ENCODE measurements around the gene RAI1. TPM values are rescaled to one million over a fixed set of nuclear protein-coding genes. Genes with fewer than 3 reads are reported as not detected.

Gene RAI1
- total RNA-seq, 2 donors from 2014 or later = 22.4 to 32.3 TPM

DNA sequence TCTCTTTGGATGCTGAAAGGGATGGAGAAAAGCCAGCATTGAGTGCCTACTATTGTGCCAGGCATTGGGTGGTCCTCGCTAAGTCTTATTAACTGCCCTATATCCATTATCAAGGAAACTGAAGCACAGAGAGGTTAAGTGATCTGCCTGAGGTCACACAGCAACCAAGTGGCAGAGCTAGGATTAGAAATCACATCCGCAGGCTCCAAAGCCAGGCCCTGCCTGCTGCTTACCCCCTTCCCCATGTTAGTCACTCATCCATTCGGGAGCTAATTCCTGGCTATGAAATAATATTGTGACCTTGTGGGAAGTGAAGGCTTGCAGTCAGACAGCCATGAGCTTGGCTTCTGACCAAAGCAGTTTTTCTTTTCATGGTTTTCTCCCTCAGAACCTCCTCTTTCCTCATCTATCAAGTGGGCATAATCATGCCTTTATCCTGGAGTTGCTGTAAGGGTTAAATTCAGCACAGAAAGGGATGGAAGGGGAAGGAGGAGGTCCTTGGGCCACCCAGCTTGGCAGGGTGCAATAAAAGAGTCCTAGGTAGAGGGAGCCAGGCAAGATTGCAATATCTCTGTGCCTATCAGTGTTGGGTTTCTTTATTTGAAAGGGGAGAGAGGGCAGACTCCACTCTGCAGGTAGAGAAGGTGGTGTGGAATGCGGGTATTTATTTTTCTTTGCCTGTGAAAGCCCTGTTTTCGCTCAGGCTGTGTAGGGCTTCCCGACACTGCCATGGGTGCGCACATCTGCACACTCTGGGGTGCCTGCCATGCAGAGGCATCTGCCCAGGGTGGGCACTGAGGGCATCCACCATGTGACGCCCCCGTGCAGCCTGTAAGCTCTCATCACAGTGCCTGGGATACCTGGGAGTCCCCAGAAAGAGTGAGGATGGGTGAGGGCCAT is 11.3 kb downstream of the RAI1 start:
- ATAC-seq (no peak), DNase-seq (no peak)
- intact Hi-C loops (cut with DNase I) = loop anchor here in 1 of 2 donors (10.0 kb wide), 1 partner anchor 52 kb away; no protein-coding TSS in a partner anchor

DNA sequence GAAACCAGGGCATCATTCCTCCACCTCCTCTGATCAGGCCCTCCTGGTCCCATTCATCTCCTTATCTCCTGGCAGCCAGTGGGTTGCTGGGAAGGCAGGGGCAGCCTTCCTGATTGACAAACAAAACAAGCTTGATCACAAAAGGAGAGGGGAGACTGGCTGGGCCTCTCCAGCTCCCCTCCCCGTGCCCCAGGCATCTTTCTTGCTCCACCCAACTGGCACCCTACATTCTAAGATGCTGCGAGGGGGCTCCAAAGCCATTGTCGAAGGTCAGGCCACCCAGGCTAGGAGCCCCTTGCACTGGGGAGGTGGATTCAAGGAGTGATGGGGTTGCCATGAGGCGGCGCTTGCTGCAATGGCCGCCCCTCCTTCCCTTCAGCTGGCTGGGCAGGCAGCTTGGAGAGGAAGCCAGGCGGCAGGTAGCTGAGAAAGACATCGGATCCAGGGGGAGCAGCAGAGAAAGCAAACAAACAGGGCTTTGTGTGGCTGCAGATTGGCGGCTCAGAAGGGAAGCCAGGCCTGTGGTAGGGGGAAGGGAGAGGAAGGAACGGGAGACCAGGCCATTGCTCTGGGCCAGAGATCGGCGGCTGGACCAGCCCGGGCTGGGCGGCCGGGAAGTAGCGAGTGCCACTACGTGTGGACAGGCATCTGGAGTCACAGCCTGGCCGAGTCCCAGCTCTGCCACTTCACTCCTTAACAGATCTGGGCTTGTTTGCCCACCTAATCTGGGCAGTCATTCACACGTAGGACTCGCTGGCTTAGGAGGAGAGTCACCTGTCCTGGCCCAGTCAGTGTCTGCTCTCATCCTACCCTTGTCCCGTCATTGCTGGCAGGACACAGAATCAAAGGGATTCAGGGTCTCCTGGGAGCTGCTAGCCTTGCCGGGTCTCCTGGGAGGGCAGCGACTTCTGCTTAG is 12.3 kb downstream of the RAI1 start:
- peak; percentile 79 for DNase-seq

DNA sequence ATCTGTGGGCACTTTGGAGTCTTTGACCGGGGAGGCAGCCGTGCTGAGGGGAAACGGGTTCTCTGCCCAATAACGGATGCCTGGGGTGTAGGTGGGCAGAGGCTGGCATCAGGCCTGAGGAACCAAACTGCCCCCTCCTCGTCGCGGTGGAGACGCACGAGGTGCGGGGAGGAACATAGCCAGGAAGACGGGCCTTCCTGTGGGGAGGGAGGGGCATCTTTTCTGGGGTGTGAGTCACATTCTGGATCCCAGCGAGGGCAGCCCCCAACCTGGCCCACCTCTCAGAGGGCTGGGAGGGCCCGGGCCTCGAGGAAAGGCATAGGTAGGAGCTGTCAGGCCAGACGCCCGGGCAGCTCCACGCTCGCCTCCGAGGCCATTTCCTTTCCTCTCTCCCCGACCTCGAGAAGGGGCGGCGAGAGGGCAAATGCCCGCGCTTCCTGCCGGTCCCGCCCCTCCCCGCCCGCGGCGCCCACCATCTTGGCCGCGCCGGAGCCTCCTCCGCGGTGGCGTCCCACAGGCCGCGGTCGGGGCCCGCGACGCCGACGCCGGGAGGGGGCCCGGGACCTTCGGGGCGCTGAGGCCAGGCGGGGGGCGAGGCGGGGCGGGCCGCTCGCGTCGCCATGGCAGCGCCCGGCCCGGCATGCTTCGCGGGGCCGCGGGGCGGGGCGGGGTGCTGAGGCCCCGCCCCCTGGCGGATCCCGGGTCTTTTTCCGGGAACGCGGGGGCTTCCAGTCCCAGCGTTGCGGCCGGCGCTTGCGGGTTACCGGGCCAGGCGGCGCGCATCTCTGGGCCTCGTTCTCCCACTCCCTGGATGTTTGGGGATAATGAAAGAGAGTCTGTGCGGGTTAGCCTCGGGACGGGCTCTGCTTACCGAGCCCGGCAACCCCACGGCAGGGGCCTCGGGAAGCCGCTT is 13.2 kb downstream of the RAI1 start:
- intact Hi-C loops (cut with DNase I) = loop anchor here in 1 of 2 donors (10.0 kb wide), 1 partner anchor 50 kb away; no protein-coding TSS in a partner anchor
- DNase-seq (peak; percentile 80), ATAC-seq (peak; percentile 75 to 77)

More for the DNA sequence above, 12.3 kb downstream of the RAI1 start:
- ATAC-seq = peak; percentile 41 to 45
- intact Hi-C loops (cut with DNase I) = loop anchor here in 1 of 2 donors (10.0 kb wide), 1 partner anchor 51 kb away; no protein-coding TSS in a partner anchor

- DNase-seq (no peak), ATAC-seq (no peak)
- intact Hi-C loops (cut with DNase I) = loop anchor here in 1 of 2 donors (10.0 kb wide), 1 partner anchor 49 kb away; no protein-coding TSS in a partner anchor
Measured at GRCh38 chr17:17696085-17696484, 14.8 kb downstream of the RAI1 start.

DNA sequence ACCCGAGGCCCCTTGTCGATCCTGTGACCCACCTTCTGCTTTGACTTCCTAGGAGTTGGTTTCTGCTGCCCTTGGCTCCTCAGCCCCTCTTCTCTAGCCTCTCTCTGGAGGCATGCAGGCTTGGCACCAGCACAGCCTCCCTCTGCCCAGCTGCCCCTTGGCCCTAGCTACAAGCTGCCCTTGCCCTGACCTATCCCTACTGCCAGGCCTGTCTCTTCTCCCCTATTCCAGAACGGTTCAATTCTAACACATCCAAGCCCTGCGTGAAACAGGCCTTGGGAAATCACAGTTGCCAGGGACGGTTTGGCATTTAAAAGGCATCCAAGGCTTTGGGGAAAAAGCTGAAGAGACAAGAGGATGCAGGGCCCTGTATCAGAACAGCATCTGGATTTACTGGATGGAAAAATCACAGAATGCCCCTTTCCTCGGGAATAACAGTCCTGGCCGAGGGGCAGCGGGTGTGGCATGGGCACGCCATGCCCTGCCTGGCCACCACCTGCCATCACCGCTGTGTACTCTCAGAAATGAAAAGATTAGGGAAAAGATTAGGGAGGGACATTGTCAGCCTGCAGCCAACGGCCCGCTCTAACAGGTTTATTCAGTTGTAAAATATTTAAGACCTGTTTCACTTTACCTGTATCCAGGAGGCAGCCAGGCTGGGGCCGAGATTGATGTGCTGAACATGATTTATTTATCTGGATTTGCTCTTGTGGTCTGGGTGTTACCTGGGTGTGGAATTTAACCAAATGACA is 15.8 kb downstream of the RAI1 start:
- ATAC-seq (no peak), DNase-seq (no peak)
- intact Hi-C loops (cut with DNase I) = loop anchor here in 1 of 2 donors (10.0 kb wide), 1 partner anchor 48 kb away; no protein-coding TSS in a partner anchor

DNA sequence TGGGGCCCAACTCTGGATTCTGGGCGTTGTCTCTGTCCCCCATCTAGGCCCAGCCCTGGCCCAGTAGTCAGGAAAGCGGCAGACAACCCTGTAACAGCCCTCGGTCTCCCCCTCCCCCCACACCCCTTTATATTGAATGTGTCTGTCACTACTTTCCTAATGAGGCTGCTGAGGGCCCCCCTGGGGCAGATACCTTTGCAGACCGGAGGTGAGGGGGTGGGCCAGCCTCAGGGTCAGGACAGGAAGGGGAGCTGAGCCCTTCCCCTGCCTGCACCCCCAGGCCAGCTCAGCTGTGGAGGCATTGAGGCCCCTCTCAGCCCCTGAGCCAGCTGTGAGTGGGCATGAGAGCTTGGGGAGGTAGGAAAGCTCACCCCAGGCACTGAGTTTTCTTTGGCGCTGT is 17.1 kb downstream of the RAI1 start:
- ATAC-seq (no peak), DNase-seq (no peak)
- intact Hi-C loops (cut with DNase I) = loop anchor here in 1 of 2 donors (10.0 kb wide), 1 partner anchor 46 kb away; no protein-coding TSS in a partner anchor

DNA sequence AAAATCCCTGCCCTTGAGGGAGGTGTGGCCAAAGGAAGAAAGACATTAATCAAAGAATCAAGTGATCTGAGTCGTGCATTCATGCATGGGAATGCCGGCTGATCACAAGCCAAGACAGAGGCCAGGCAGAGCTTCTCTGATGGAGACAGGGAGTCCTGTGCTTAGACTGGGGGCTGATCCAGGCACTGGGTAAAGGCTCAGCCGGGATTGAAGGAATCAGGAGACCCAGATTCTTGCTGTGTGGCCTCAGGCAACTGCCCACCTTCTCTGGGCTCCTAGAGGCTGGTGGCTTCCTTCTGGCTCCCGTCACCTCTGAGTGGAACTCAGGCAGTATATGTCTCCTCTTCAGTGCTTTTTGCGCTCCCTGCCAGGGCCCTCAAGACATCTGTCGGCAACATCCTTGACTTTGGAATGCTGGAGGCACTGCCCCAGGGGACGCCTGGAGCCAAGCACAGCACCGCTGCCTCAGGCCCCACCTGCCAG is 17.7 kb downstream of the RAI1 start:
- no peak for ATAC-seq
- no peak for DNase-seq
- intact Hi-C loops (cut with DNase I) = loop anchor here in 1 of 2 donors (10.0 kb wide), 1 partner anchor 46 kb away; no protein-coding TSS in a partner anchor

DNA sequence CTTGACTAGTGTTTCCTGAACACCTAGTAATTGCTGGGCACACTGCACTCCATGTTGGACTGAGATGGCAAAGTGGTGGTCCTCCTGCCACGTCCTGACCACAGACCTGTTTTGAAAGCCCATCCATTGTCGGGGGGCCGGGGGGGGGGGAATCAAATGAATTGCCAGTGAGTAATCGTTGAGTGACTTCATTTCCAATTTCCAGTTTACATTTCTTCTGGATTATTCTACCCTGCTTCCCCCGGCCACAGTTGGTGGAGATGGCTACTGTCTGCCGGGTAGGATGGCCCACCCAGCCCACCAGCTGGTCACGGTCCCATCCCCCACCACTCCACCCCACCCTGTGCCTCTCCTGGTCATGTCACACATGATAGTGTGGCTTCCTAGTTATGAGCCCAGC is 18.2 kb downstream of the RAI1 start:
- DNase-seq = no peak
- intact Hi-C loops (cut with DNase I) = loop anchor here in 1 of 2 donors (10.0 kb wide), 1 partner anchor 45 kb away; no protein-coding TSS in a partner anchor
- ATAC-seq = no peak

DNA sequence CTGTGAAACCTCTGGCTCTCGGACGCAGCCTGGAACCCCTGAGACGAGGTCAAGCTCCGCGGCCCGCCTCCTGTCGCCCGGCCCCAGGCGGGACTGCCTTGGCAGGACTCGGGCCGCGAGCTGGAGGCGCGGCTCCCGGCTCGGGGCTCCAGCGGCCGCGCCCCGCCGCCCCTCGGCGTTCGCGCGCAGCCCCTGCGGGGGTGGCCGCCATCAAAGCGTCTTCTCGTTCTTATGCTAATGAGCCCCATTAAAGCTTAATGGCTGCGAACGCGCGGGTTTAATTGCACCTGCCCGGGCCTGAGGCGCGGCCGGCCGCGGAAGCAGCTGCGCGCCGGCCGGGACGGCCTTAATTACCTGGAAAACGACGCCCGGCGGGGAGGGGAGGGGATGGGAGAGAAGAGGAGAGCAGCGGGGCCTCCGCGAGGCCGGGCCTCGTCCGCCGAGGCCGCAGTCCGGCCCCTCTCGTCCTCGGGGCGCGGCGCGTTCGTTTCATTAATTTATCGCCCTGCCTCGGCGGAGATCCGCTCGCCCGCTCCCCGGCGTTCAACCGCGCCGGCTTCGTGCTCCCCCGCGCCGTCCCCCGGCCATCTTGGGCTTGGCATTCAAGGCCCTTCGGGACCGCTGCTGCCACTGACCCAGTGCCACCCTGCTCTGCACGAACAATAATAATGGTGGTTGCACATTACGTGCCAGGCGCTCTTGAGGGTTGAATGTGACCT is 19.2 kb downstream of the RAI1 start:
- ATAC-seq (peak; percentile 19 to 31), DNase-seq (no peak)
- intact Hi-C loops (cut with DNase I) = no loop called here

DNA sequence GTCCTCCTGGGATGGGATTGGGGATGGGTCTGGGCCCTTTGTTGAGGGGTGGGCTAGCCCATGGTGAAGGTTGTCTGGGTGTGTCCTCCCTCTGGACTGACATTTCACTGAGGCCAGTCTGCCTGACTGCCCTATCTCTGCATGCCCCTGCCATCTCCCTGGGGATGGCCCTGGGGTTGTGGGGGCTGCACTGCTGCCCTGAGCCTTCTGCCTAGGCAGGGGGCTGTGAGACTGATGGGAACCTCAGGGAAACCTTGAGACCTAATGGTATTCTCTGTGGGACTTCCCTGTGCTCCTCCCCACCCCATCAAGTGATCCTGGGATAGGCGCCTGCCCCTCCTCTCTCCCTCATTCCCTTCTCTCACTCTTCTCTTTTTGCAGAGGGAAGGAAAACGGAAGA is 19.9 kb downstream of the RAI1 start:
- ATAC-seq (no peak), DNase-seq (no peak)
- intact Hi-C loops (cut with DNase I) = no loop called here

DNA sequence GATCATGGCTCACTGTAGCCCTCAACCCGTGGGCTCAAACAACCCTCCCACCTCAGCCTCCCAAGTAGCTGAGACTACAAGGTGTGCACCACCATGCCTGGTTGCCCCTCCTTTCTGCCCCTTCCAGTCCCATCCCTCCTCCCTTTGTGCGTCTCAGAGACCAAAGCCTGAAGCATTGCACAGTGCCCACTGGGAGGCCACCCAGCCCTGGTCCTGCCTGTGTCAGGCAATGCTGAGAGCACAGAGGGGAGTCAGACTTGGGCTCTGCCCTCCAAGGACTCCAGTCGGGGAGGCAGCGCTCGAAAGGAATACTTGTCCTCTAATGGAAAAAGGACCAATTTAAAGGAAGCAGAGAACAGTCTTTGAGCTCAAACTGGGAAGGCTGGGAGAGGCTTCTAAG is 20.4 kb downstream of the RAI1 start:
- DNase-seq = no peak
- intact Hi-C loops (cut with DNase I) = no loop called here
- no peak for ATAC-seq

DNA sequence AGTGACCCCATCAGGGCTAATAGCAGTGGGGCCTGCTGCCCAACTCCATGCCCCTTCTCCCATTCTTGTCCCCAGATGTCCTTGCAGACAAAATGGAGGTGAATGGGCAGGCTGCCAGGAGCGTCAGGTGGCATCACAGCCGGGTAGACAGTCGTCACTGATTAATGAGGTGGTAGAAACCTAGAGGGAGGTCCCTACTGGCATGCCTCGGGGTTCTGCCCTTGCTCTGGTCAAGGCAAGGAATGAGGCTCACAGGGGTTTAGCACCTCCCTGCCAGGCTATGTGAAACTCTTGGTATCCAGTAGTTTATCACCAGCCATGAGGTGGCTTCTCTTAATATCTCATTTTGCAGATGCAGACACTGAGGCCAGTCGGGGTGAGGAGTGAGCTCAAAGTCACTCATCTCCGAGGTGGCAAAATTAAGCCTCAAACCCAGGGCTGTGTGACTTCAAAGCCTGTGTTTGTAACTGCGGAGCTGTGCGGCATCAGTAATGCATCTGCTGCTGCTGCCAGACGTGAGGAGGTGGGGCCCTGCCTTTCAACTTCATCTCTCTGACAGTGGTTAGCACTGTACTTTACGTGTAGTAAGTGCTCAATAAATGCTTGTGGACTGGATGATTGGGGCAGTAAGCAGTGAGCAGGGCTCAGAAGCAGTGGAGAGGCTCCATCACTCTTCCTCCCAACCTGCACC is 21.3 kb downstream of the RAI1 start:
- intact Hi-C loops (cut with DNase I) = no loop called here
- no peak for DNase-seq
- ATAC-seq = no peak

DNA sequence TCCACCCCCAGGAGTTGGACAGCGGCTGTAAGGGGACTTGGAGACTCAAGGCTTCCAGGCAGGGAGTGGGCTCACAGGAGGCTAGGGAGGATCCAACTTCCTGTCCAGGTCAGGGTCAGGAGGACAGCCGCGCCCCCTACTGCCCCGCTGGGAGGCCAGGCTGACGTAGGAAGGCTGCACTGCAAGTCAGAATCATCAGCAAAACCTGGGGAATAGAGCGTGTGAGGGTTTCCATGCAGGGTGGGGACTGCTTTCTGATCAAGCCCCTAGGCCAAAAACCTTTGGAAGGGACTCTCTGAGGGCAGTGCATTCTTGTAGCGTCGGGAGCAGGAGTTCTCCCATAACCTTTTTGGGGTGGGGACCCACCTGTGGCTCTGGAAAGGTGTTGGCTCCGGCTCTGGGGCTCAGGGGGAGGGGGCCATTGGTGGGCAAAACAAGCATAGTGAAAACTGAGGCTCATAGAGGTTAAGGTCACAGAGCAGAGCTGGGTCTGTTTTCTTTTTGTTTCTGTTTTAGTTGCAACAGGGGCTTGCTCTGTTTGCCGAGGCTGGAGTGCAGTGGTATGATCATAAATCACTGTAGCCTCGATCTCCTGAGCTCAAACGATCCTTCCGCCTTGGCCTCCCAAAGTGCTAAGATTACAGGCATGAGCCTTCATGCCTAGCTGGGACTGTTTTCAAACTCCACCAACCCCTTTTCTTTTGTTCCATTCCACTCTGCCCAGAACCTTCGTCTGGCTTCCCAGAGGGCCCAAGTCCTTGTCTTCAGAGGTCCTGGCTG is 22.1 kb downstream of the RAI1 start:
- intact Hi-C loops (cut with DNase I) = no loop called here
- ATAC-seq = peak in 1 of 2 donors; percentile 31
- DNase-seq = no peak

DNA sequence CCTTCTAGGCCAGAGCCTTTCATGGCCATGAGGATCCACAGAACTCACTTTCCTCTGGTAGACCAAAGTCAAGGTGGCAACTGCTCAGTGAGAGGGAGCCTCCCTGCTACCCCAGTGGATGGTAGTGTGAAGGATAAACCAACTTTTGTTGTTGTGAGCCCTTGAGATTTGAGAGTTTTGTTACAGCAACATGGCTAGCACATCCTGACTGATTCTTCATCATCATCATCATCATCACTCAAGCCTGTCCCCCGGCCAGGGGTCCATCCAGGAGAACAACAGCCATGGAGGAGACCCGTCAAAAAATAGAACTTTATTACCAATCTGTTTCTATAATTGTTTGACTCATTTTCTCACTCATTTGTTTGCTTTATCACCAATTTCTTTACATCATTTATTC is 23.7 kb downstream of the RAI1 start:
- no peak for DNase-seq
- intact Hi-C loops (cut with DNase I) = no loop called here
- ATAC-seq = no peak

All from left cardiac atrium (tissue), 4 donors.